IMR-90 (cell line): ENCODE measurements around the gene FAM98B. TPM values are rescaled to one million over a fixed set of nuclear protein-coding genes. Genes with fewer than 3 reads are reported as not detected.
A peak's percentile ranks its signal among the peaks of the same experiment; 100 is the strongest.

ENCODE experiments used
- ATAC-seq: fragments of 200-7000 bp; cut with Tn5 transposase; 2 replicates; pipeline ENCODE4 v1.9.1; 2020; ENCODE audit warnings: low read depth, mild to moderate bottlenecking, moderate library complexity
- BruUV-seq: library from RNA; stranded (reverse); fragments of 400-500 nt; replicated peaks from 2 replicates; lab custom pipeline; 2021; lab: Mats Ljungman, UMichigan
- CTCF ChIA-PET: fragments of 300-600 bp; formaldehyde crosslinking; extraction: SDS; loops from one replicate; lab custom pipeline; 2021; ENCODE audit warnings: antibody characterized with exemption; lab: Yijun Ruan, JAX
- POLR2A ChIA-PET: fragments of 300-600 bp; sonication (Branson Sonifier 250); formaldehyde crosslinking; loops from one replicate; lab custom pipeline; 2022; ENCODE audit warnings: antibody characterized with exemption; ENCODE audit not compliant: unreplicated experiment; lab: Charles Lee
- DNase-seq: peaks from one replicate; pipeline ENCODE4 v3.0.0; 2013
- H2AFZ ChIP-seq: replicated peaks from 2 replicates; pipeline ENCODE3; 2013; ENCODE audit warnings: low read length, mild to moderate bottlenecking; ENCODE audit not compliant: poor library complexity
- H2AK5ac ChIP-seq: 2 replicates; pipeline ENCODE4 v1.6.1; 2013; ENCODE audit warnings: low read depth, low read length, inconsistent platforms
- H2AK9ac ChIP-seq: replicated peaks from 2 replicates; pipeline ENCODE3; 2013; ENCODE audit warnings: mild to moderate bottlenecking, low read depth, low read length, moderate library complexity; ENCODE audit not compliant: poor library complexity
- H2BK120ac ChIP-seq: 2 replicates; pipeline ENCODE4 v1.6.1; 2013; ENCODE audit warnings: low read depth, low read length, inconsistent platforms
- H2BK15ac ChIP-seq: 3 replicates; pipeline ENCODE4 v1.6.1; 2013; ENCODE audit warnings: low read depth, low read length, inconsistent platforms
- H2BK20ac ChIP-seq: 2 replicates; pipeline ENCODE4 v1.6.1; 2013; ENCODE audit warnings: low read depth, mild to moderate bottlenecking, inconsistent platforms, low read length, moderate library complexity
- H2BK5ac ChIP-seq: 2 replicates; pipeline ENCODE4 v1.6.1; 2013; ENCODE audit warnings: mild to moderate bottlenecking, low read depth, low read length, inconsistent platforms; ENCODE audit not compliant: poor library complexity, severe bottlenecking
- H3K14ac ChIP-seq: replicated peaks from 2 replicates; pipeline ENCODE4 v1.6.1; 2013; ENCODE audit warnings: low read depth, low read length, inconsistent platforms
- H3K18ac ChIP-seq: 2 replicates; pipeline ENCODE4 v1.6.1; 2013; ENCODE audit warnings: low read depth, low read length, control low read depth
- H3K23ac ChIP-seq: 2 replicates; pipeline ENCODE4 v1.6.1; 2013; ENCODE audit warnings: low read depth, low read length, inconsistent platforms
- H3K27ac ChIP-seq: 2 replicates; pipeline ENCODE4 v1.5.1; 2013; ENCODE audit warnings: mild to moderate bottlenecking, control low read depth, low read length; ENCODE audit not compliant: insufficient read depth
- H3K27me3 ChIP-seq: 2 replicates; pipeline ENCODE4 v1.6.1; 2013; ENCODE audit warnings: low read length; ENCODE audit not compliant: control insufficient read depth, insufficient read depth
- H3K36me3 ChIP-seq: 2 replicates; pipeline ENCODE4 v1.6.1; 2013; ENCODE audit warnings: low read length, mixed read lengths; ENCODE audit not compliant: control insufficient read depth, insufficient read depth
- H3K4ac ChIP-seq: 2 replicates; pipeline ENCODE4 v1.6.1; 2013; ENCODE audit warnings: low read depth, low read length, inconsistent platforms
- H3K4me1 ChIP-seq: 2 replicates; pipeline ENCODE4 v1.6.1; 2013; ENCODE audit warnings: low read length, mixed read lengths; ENCODE audit not compliant: control insufficient read depth, insufficient read depth
- H3K4me2 ChIP-seq: 2 replicates; pipeline ENCODE4 v1.6.1; 2013; ENCODE audit warnings: low read depth, mild to moderate bottlenecking, control low read depth, low read length, moderate library complexity
- H3K4me3 ChIP-seq: 2 replicates; pipeline ENCODE4 v1.5.1; 2013; ENCODE audit warnings: low read depth, mild to moderate bottlenecking, control low read depth, low read length, moderate library complexity; ENCODE audit not compliant: insufficient read depth
- H3K56ac ChIP-seq: 2 replicates; pipeline ENCODE4 v1.6.1; 2013; ENCODE audit warnings: low read length, inconsistent platforms; ENCODE audit not compliant: insufficient read depth; ENCODE audit errors: extremely low read depth
- H3K79me1 ChIP-seq, 2 experiments: 2 replicates each; pipeline ENCODE4 v1.6.1; 2013; ENCODE audit warnings: low read length in 2 of 2, inconsistent platforms in 1 of 2, low read depth in 1 of 2
- H3K9ac ChIP-seq: 2 replicates; pipeline ENCODE4 v1.6.1; 2013; ENCODE audit warnings: low read depth, low read length, control low read depth
- H3K9me1 ChIP-seq: 2 replicates; pipeline ENCODE4 v1.6.1; 2013; ENCODE audit warnings: low read length, inconsistent platforms; ENCODE audit not compliant: insufficient read depth
- H3K9me3 ChIP-seq: 2 replicates; pipeline ENCODE4 v1.6.1; 2013; ENCODE audit warnings: low read length; ENCODE audit not compliant: control insufficient read depth, insufficient read depth
- H4K20me1 ChIP-seq: 2 replicates; pipeline ENCODE4 v1.6.1; 2013; ENCODE audit warnings: low read length, inconsistent platforms; ENCODE audit not compliant: insufficient read depth
- H4K5ac ChIP-seq: 2 replicates; pipeline ENCODE4 v1.6.1; 2013; ENCODE audit warnings: mild to moderate bottlenecking, low read depth, low read length, control low read depth
- H4K8ac ChIP-seq, 2 experiments: 2 replicates each; pipeline ENCODE4 v1.6.1; 2013; ENCODE audit warnings: low read depth in 2 of 2, low read length in 2 of 2, control low read depth in 1 of 2, inconsistent platforms in 1 of 2
- H4K91ac ChIP-seq: 2 replicates; pipeline ENCODE4 v1.6.1; 2013; ENCODE audit warnings: low read depth, low read length, inconsistent platforms; ENCODE audit not compliant: insufficient read depth
- BHLHE40 ChIP-seq: fragments of 150-350 bp; IDR thresholded peaks from 2 replicates; pipeline ENCODE4 v1.6.1; 2016; ENCODE audit warnings: mild to moderate bottlenecking, low read depth, low read length
- CEBPB ChIP-seq: IDR thresholded peaks from 2 replicates; pipeline ENCODE4 v1.6.1; 2012; ENCODE audit warnings: low read depth, low read length, improper control_type of control experiment
- CHD1 ChIP-seq: IDR thresholded peaks from 2 replicates; pipeline ENCODE4 v1.6.1; 2012; ENCODE audit warnings: low read depth, low read length, improper control_type of control experiment
- CTCF ChIP-seq: conservative IDR thresholded peaks from 2 replicates; pipeline ENCODE4 v1.5.1; 2012; ENCODE audit warnings: mild to moderate bottlenecking, low read depth, low read length, improper control_type of control experiment
- ELK1 ChIP-seq: fragments of 150-350 bp; IDR thresholded peaks from 2 replicates; pipeline ENCODE4 v1.6.1; 2016; ENCODE audit warnings: low read depth, mild to moderate bottlenecking, low read length, moderate library complexity, borderline replicate concordance
- FOS ChIP-seq: fragments of 150-350 bp; IDR thresholded peaks from 2 replicates; pipeline ENCODE4 v1.6.1; 2016; ENCODE audit warnings: low read depth, low read length
- MAFK ChIP-seq: IDR thresholded peaks from 2 replicates; pipeline ENCODE4 v1.6.1; 2012; ENCODE audit warnings: low read depth, low read length, improper control_type of control experiment
- MAZ ChIP-seq: IDR thresholded peaks from 2 replicates; pipeline ENCODE4 v1.6.1; 2012; ENCODE audit warnings: low read depth, mild to moderate bottlenecking, low read length, improper control_type of control experiment, moderate library complexity, borderline replicate concordance
- MXI1 ChIP-seq: IDR thresholded peaks from 2 replicates; pipeline ENCODE4 v1.6.1; 2012; ENCODE audit warnings: low read depth, mild to moderate bottlenecking, low read length, moderate library complexity, borderline replicate concordance
- NFE2L2 ChIP-seq: fragments of 150-350 bp; IDR thresholded peaks from 2 replicates; pipeline ENCODE4 v1.6.1; 2016; ENCODE audit warnings: low read depth, mild to moderate bottlenecking, low read length
- POLR2A ChIP-seq: IDR thresholded peaks from 2 replicates; pipeline ENCODE4 v1.6.1; 2012; ENCODE audit warnings: mild to moderate bottlenecking, low read depth, low read length
- RAD21 ChIP-seq: IDR thresholded peaks from 2 replicates; pipeline ENCODE4 v1.6.1; 2012; ENCODE audit warnings: low read length, improper control_type of control experiment
- RCOR1 ChIP-seq: IDR thresholded peaks from 2 replicates; pipeline ENCODE4 v1.6.1; 2012; ENCODE audit warnings: mild to moderate bottlenecking, low read length, improper control_type of control experiment; ENCODE audit not compliant: insufficient replicate concordance
- RFX5 ChIP-seq: IDR thresholded peaks from 2 replicates; pipeline ENCODE4 v1.8.0; 2012; ENCODE audit warnings: low read depth, mild to moderate bottlenecking, low read length, moderate library complexity
- SMC3 ChIP-seq: fragments of 150-350 bp; IDR thresholded peaks from 2 replicates; pipeline ENCODE4 v1.6.1; 2016; ENCODE audit warnings: low read depth, mild to moderate bottlenecking, antibody characterized with exemption, low read length, moderate library complexity
- USF2 ChIP-seq: fragments of 150-350 bp; IDR thresholded peaks from 2 replicates; pipeline ENCODE4 v1.6.1; 2017; ENCODE audit warnings: mild to moderate bottlenecking, antibody characterized with exemption, low read length, low read depth
- WGBS, 2 experiments: methylation state at CpG; one replicate each; pipeline versions ENCODE4 v1.1.5 to v1.1.7; 2013; ENCODE audit warnings: missing lambda C conversion rate in 2 of 2; ENCODE audit not compliant: insufficient read length in 1 of 2; ENCODE audit errors: extremely low coverage in 2 of 2; 5-methylcytosine and 5-hydroxymethylcytosine counted together
- dilution Hi-C: fragments of 300-500 bp; cut with HindIII; formaldehyde crosslinking; loops from one replicate; pipeline ENCODE4 v1.14.3; 2018; ENCODE audit warnings: low sequenced_read_pairs; ENCODE audit not compliant: unreplicated experiment
- in situ Hi-C: fragments of 300-500 bp; cut with MboI; formaldehyde crosslinking; loops from 3 replicates; pipeline ENCODE4 v1.14.3; 2019; ENCODE audit warnings: low sequenced_read_pairs, inconsistent platforms, mixed read lengths
- intact Hi-C: fragments of 100-400 bp; cut with micrococcal nuclease; formaldehyde crosslinking; loops from 2 replicates; pipeline ENCODE4 v1.10.0; 2022
- polyA plus RNA-seq, 3 experiments: library from polyadenylated mRNA; depleted of rRNA; stranded (reverse); fragments of >200 nt; gene quantifications; 2 replicates each; pipeline ENCODE4 v1.2.3, GENCODE V29; 2012; ENCODE audit warnings: low replicate concordance in 1 of 3
- total RNA-seq: library from RNA; depleted of rRNA; stranded (reverse); fragments of >200 nt; gene quantifications from 2 replicates; pipeline ENCODE4 v1.2.3, GENCODE V29; 2012

Gene FAM98B
- total and polyA plus RNA-seq, 2 of the 4 experiments (the other 2 are of a cell fraction): 2.7 to 12.2 TPM

- H3K14ac ChIP-seq: no peak overlapping the region
- no TSS peak for BruUV-seq
- H3K23ac ChIP-seq: no peak overlapping the region; the same call in 1 of the 2 replicates
- H2BK20ac ChIP-seq: no peak overlapping the region
- no peaks in the 10 kb centered on the region for H3K9me3 ChIP-seq
- peaks cover 7% of the 10 kb centered on the region for H3K9me1 ChIP-seq
- H3K18ac ChIP-seq: no peak overlapping the region
- no peak overlapping the region for H2AK5ac ChIP-seq
- no peak overlapping the region for H3K4ac ChIP-seq
- H3K79me1 ChIP-seq: peaks cover 7 to 12% of the 10 kb centered on the region in 2 experiments
- H2BK5ac ChIP-seq: peak overlapping the region; percentile 68
- no CpG with 5 or more reads among the region's 1 CpG for WGBS, 2 experiments
- intact Hi-C loops: loop anchor here (5.0 kb wide), 1 partner anchor 68 kb away; no protein-coding TSS in a partner anchor
- DNase-seq (no peak), ATAC-seq (no peak)
- H3K4me1 ChIP-seq: peaks cover 4% of the 10 kb centered on the region; the same call in 1 of the 2 replicates
- H4K5ac ChIP-seq: no peak overlapping the region
- H4K20me1 ChIP-seq: no peaks in the 10 kb centered on the region
- dilution Hi-C loops: no loop called here
- H3K56ac ChIP-seq: no peak overlapping the region
- TF ChIP-seq BHLHE40 (no peak), RAD21 (no peak), MXI1 (no peak), FOS (no peak), USF2 (no peak), MAFK (no peak), POLR2A (no peak), RFX5 (no peak), CHD1 (no peak), NFE2L2 (no peak), ELK1 (no peak), SMC3 (no peak), CTCF (no peak), CEBPB (no peak), MAZ (no peak), RCOR1 (no peak)
- H2AK9ac ChIP-seq: no peak overlapping the region
- H3K27ac ChIP-seq: no peak overlapping the region
- H3K4me3 ChIP-seq: no peak overlapping the region
- H3K4me2 ChIP-seq: no peak overlapping the region
- CTCF ChIA-PET: interaction anchor here (0.6 kb wide), 1 partner anchor 386 kb away, joined by 3 read pairs; no protein-coding TSS in a partner anchor
- H2BK120ac ChIP-seq: no peak overlapping the region
- no peak overlapping the region for H4K8ac ChIP-seq
- no peak overlapping the region for H3K9ac ChIP-seq
- H4K91ac ChIP-seq: no peak overlapping the region
- no peak overlapping the region for H2BK15ac ChIP-seq
- no peaks in the 10 kb centered on the region for H3K27me3 ChIP-seq
- POLR2A ChIA-PET: no interaction called here
- H3K36me3 ChIP-seq: peaks cover 11% of the 10 kb centered on the region
- in situ Hi-C loops: no loop called here
- no peak overlapping the region for H2AFZ ChIP-seq
Observed at GRCh38 chr15:38479756-38480155, 25.8 kb downstream of the FAM98B start.
